ENCODE results near the gene FAR2.

The FAR2 gene

GRCh38 chr12:29216266-29216665 lies 67.2 kb downstream of the FAR2 start:
- TF ChIP-seq FOXA1 (IDR thresholded peaks at IDR 0.05) (no peak), TARDBP (IDR thresholded peaks at IDR 0.05) (no peak), PKNOX1 (IDR thresholded peaks at IDR 0.05) (no peak), L3MBTL2 (conservative IDR thresholded peaks at IDR 0.05) (no peak), FOXK2 (IDR thresholded peaks at IDR 0.05) (no peak), ZNF384 (IDR thresholded peaks at IDR 0.05) (no peak), ARNT (IDR thresholded peaks at IDR 0.05) (no peak), HDGF (IDR thresholded peaks at IDR 0.05; ENCODE audit: borderline replicate concordance) (no peak), NFRKB (IDR thresholded peaks at IDR 0.05) (no peak), LEF1 (IDR thresholded peaks at IDR 0.05; ENCODE audit: borderline replicate concordance) (no peak), BHLHE40 (IDR thresholded peaks at IDR 0.05; ENCODE audit: borderline replicate concordance) (no peak), CTBP1 (IDR thresholded peaks at IDR 0.05; ENCODE audit: borderline replicate concordance) (no peak), SUZ12 (IDR thresholded peaks at IDR 0.05) (no peak), SP1 (IDR thresholded peaks at IDR 0.05) (no peak), ELF4 (IDR thresholded peaks at IDR 0.05) (no peak), FOXM1 (IDR thresholded peaks at IDR 0.05; ENCODE audit: borderline replicate concordance) (no peak)
- ChIA-PET CTCF (no interaction called here), POLR2A (no interaction called here)
- no peak for DNase-seq (ENCODE audit: extremely low spot score)

- ChIA-PET CTCF (no interaction called here), POLR2A (interaction anchor here (0.6 kb wide), 1 partner anchor 330 kb away, joined by 3 read pairs; no protein-coding TSS in a partner anchor)
- no peak for DNase-seq (ENCODE audit: extremely low spot score)
- TF ChIP-seq HDGF (IDR thresholded peaks at IDR 0.05; ENCODE audit: borderline replicate concordance), result no peak
- no peak for TF ChIP-seq NFRKB (IDR thresholded peaks at IDR 0.05)
- no peak for TF ChIP-seq ARNT (IDR thresholded peaks at IDR 0.05)
- TF ChIP-seq ELF4 (IDR thresholded peaks at IDR 0.05), result no peak
- no peak for TF ChIP-seq L3MBTL2 (conservative IDR thresholded peaks at IDR 0.05)
- TF ChIP-seq TARDBP (IDR thresholded peaks at IDR 0.05), result no peak
These were observed 67.9 kb downstream of the FAR2 start for GRCh38 chr12:29216797-29217575.

- DNase-seq (ENCODE audit: extremely low spot score), result no peak
- TF ChIP-seq TARDBP (IDR thresholded peaks at IDR 0.05) (no peak), ELF4 (IDR thresholded peaks at IDR 0.05) (no peak), FOXM1 (IDR thresholded peaks at IDR 0.05; ENCODE audit: borderline replicate concordance) (no peak), CTBP1 (IDR thresholded peaks at IDR 0.05; ENCODE audit: borderline replicate concordance) (no peak), LEF1 (IDR thresholded peaks at IDR 0.05; ENCODE audit: borderline replicate concordance) (no peak), FOXA1 (IDR thresholded peaks at IDR 0.05) (no peak), SP1 (IDR thresholded peaks at IDR 0.05) (no peak), FOXK2 (IDR thresholded peaks at IDR 0.05) (no peak)
- CTCF ChIA-PET, result no interaction called here
- POLR2A ChIA-PET, result no interaction called here
These were observed 71.7 kb downstream of the FAR2 start for GRCh38 chr12:29220632-29221336.

GRCh38 chr12:29222200-29222599 lies 73.1 kb downstream of the FAR2 start:
- ChIA-PET CTCF (no interaction called here), POLR2A (no interaction called here)
- DNase-seq (ENCODE audit: extremely low spot score), result no peak
- TF ChIP-seq ARNT (IDR thresholded peaks at IDR 0.05) (no peak), SUZ12 (IDR thresholded peaks at IDR 0.05) (no peak), HDGF (IDR thresholded peaks at IDR 0.05; ENCODE audit: borderline replicate concordance) (no peak), PKNOX1 (IDR thresholded peaks at IDR 0.05) (no peak), TARDBP (IDR thresholded peaks at IDR 0.05) (no peak), ELF4 (IDR thresholded peaks at IDR 0.05) (no peak), L3MBTL2 (conservative IDR thresholded peaks at IDR 0.05) (no peak), NFRKB (IDR thresholded peaks at IDR 0.05) (no peak), ZNF384 (IDR thresholded peaks at IDR 0.05) (no peak), FOXK2 (IDR thresholded peaks at IDR 0.05) (no peak), FOXM1 (IDR thresholded peaks at IDR 0.05; ENCODE audit: borderline replicate concordance) (no peak), BHLHE40 (IDR thresholded peaks at IDR 0.05; ENCODE audit: borderline replicate concordance) (no peak), LEF1 (IDR thresholded peaks at IDR 0.05; ENCODE audit: borderline replicate concordance) (no peak), CTBP1 (IDR thresholded peaks at IDR 0.05; ENCODE audit: borderline replicate concordance) (no peak), FOXA1 (IDR thresholded peaks at IDR 0.05) (no peak)

- TF ChIP-seq FOXK2 (IDR thresholded peaks at IDR 0.05) (no peak), FOXA1 (IDR thresholded peaks at IDR 0.05) (no peak), LEF1 (IDR thresholded peaks at IDR 0.05; ENCODE audit: borderline replicate concordance) (no peak), FOXM1 (IDR thresholded peaks at IDR 0.05; ENCODE audit: borderline replicate concordance) (no peak), NFRKB (IDR thresholded peaks at IDR 0.05) (no peak), SUZ12 (IDR thresholded peaks at IDR 0.05) (no peak), BHLHE40 (IDR thresholded peaks at IDR 0.05; ENCODE audit: borderline replicate concordance) (no peak), PKNOX1 (IDR thresholded peaks at IDR 0.05) (no peak), ARNT (IDR thresholded peaks at IDR 0.05) (no peak), SP1 (IDR thresholded peaks at IDR 0.05) (no peak), TARDBP (IDR thresholded peaks at IDR 0.05) (no peak), HDGF (IDR thresholded peaks at IDR 0.05; ENCODE audit: borderline replicate concordance) (no peak), ELF4 (IDR thresholded peaks at IDR 0.05) (no peak), CTBP1 (IDR thresholded peaks at IDR 0.05; ENCODE audit: borderline replicate concordance) (no peak), ZNF384 (IDR thresholded peaks at IDR 0.05) (no peak), L3MBTL2 (conservative IDR thresholded peaks at IDR 0.05) (no peak)
- ChIA-PET CTCF (no interaction called here), POLR2A (no interaction called here)
- DNase-seq (ENCODE audit: extremely low spot score), result no peak
These were observed 74.3 kb downstream of the FAR2 start for GRCh38 chr12:29223426-29223825.

Data from HEK293T (cell line).